AG08396 (cell line): ENCODE measurements around the gene OR6C2.
"Not testable (repeated sequence)": the region's sequence is repeated elsewhere in the genome, so short reads cannot be mapped to it uniquely, and the experiment has no call there.

Experiments used
- DNase-seq: peaks from one replicate; pipeline ENCODE4 v3.0.0; 2012; ENCODE audit warnings: low spot score, mixed read lengths

Gene OR6C2

DNA sequence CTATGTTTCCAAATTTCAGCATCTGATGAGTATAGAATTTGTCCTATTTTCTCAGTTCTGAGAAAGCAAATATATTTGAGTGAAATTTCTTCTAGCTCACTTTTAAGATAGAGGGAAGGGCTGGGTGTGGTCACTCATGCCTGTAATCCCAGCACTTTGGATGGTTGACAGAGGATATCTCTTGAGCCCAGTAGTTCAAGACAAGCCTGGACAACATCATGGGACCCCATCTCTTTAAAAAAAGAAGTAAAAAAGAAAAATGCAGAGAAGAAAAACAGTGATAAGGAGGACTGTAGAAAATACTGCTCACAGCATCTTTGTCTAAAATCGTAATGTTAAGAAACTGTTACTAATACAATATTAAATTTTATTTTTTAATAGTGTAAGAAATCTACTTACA, 28.4 kb downstream of the OR6C2 start:
- no peak for DNase-seq

DNA sequence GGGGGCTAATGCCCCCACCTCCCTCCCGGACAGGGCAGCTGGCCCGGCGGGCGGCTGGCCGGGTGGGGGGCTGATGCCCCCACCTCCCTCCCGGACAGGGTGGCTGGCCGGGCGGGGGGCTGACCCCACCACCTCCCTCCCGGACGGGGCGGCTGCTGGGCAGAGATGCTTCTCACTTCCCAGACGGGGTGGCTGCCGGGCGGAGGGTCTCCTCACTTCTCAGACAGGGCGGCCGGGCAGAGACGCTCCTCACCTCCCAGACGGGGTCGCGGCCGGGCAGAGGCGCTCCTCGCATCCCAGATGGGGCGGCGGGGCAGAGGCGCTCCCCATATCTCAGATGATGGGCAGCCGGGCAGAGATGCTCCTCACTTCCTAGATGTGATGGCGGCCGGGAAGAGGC, 35.3 kb downstream of the OR6C2 start:
- DNase-seq = not testable (repeated sequence)

DNA sequence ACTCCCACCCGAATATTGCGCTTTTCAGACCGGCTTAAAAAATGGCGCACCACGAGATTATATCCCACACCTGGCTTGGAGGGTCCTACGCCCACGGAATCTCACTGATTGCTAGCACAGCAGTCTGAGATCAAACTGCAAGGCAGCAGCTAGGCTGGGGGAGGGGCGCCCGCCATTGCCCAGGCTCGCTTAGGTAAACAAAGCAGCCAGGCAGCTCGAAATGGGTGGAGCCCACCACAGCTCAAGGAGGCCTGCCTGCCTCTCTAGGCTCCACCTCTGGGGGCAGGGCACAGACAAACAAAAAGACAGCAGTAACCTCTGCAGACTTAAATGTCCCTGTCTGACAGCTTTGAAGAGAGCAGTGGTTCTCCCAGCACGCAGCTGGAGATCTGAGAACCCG, 40.4 kb downstream of the OR6C2 start:
- DNase-seq = not testable (repeated sequence)

DNA sequence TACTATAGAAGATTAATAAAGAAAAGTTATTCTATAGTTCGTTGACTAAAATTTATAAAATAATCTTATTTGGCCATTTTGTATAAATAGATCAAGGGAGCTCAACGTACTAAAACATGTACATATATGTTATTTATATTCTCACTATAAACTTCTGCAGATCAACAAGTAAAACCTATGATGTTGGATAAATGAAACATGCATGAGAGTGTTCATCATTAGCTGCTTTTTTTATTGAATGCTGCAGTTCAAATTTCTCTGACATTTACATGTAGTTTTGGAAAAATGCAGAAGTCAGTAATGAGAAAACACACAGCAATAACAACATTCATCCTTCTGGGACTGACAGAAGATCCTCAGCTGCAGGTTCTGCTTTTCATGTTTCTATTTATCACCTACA, 48.2 kb downstream of the OR6C2 start, which contains the start of gene OR6C68:
Gene OR6C68, plus strand, starts transcription at position 301 of the 400 bp plus-strand sequence. Its CDS starts 0 bp downstream, at position 301.
- no peak for DNase-seq

DNA sequence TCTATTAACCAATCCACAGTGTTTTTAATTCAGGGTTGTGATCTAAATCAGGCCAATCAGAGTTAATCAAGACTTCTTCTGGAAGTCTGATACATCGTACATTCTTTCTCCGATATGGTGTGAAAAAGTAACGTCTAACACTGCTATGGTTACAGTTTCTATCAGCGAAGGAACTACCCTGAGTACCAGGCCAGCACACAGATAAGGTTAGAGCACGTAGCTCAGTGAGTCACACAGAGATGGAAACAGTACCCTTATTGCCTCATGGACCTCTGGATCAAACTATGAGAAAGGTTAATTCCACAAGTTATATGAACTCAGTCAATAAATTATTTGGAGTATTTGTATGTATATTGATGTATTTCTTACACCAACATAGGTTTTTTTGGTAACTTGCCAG, 51.6 kb downstream of the OR6C2 start:
- DNase-seq = no peak

DNA sequence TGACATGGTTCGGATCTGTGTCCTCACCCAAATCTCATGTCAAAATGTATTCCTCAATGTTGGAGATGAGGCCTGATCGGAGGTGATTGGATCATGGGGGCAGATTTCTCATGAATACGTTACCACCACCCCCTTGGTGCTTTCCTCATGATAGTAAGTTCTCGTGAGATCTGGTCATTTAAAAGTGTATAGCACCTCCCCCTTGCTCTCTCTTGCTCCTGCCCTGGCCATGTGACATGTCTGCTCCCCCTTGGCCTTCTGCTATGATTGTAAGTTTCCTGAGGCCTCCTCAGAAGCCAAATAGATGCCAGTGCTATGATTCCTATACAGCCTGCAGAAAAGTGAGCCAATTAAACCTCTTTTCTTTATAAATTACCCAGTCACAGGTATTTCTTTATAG, 55.4 kb downstream of the OR6C2 start:
- no peak for DNase-seq

DNA sequence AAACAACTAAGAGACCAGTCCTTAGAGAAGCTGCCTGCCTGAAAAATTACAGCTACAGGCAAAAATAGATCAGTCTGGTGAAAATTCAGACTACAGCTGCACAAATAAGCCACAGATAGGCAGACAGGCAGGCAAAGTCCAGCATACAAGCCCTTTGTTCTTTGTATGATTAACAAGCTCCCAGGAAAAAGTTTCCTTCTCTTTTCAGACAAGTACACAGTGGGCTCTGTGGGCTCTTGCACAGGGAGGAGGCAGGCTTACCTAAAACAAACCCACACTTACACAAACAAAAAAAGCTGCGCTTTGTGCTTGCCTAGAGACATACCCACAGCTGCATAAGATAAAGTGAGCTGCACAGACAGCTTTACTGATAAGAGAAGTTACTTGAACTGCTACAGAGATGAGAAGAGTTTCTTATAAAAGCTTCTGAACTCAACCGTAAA, 56.0 kb downstream of the OR6C2 start:
- no peak for DNase-seq

DNA sequence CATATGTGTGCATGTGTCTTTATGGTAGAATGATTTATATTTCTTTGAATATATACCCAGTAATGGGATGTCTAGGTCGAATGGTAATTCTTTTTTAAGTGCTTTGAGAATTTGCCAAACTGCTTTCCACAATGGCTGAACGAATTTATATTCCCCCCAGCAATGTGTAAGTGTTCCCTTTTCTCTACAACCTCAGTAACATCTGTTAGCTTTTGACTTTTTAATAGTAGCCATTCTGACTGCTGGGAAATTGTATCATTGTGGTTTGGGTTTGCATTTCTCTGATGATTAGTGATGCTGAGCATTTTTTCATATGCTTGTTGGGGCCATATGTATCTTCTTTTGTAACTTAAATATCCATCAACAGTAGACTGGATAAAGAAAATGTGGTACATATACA, 57.7 kb downstream of the OR6C2 start:
- DNase-seq = no peak
